Esophagus squamous epithelium (tissue), 4 donors: ENCODE measurements around the gene MAML3.
A peak's percentile ranks its signal among the peaks of the same experiment; 100 is the strongest.

Experiments
- CTCF ChIP-seq, 6 experiments: fragments of 450-650 bp in 4 of 6; fragments of 200-600 bp in 2 of 6; sonication (generic) in 2 of 6; IDR thresholded peaks; one replicate each; pipeline ENCODE4 v1.5.1; 2016 to 2019; ENCODE audit warnings: antibody characterized with exemption in 6 of 6, mild to moderate bottlenecking in 4 of 6, moderate library complexity in 4 of 6
- POLR2A ChIP-seq, 4 donors: fragments of 450-650 bp; IDR thresholded peaks; one replicate each; pipeline ENCODE4 v1.6.1; 2017; ENCODE audit warnings: antibody characterized with exemption in 4 of 4, mild to moderate bottlenecking in 4 of 4, moderate library complexity in 3 of 4

- TF ChIP-seq POLR2A (IDR thresholded peaks at IDR 0.05) (peak in 1 of 4 donors; percentile 49), CTCF (IDR thresholded peaks at IDR 0.05) (no peak)
Observed at GRCh38 chr4:140150886-140151698, 2.9 kb downstream of the MAML3 start.
